Hepatocyte (in vitro differentiated cells): ENCODE measurements around the gene ARID5A.

Experiments used
- EZH2 ChIP-seq: fragments of 200-600 bp; sonication (generic); IDR thresholded peaks from 2 replicates; pipeline ENCODE4 v1.6.1; 2016; ENCODE audit warnings: antibody characterized with exemption, mild to moderate bottlenecking, borderline replicate concordance
- TF ChIP-seq, protein P1 (sequence below): fragments of 200-600 bp; sonication (generic); IDR thresholded peaks from 2 replicates; pipeline ENCODE4 v1.5.1; 2016; ENCODE audit warnings: antibody characterized with exemption, mild to moderate bottlenecking; ENCODE audit not compliant: poor library complexity

DNA sequence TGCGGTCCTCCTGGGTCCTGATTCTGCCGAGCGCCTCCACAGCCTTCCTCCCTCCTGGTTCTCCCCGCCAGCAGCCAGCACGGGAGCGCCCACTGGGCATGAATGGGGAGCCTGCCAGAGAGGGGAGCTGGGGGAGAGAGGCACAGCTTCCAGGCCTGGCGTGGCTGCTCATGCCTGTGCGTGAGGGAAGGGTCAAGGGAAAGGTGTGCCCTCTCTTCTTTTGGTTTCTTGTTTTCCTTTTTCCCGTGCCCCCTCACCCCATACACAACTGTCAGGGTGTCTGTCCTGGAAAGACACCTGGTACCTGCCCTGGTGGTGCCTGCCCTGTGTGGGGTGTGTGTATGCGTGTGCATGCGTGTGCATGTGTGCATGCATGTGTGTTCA, 26.7 kb upstream of the ARID5A start:
- TF ChIP-seq, protein P1, sequence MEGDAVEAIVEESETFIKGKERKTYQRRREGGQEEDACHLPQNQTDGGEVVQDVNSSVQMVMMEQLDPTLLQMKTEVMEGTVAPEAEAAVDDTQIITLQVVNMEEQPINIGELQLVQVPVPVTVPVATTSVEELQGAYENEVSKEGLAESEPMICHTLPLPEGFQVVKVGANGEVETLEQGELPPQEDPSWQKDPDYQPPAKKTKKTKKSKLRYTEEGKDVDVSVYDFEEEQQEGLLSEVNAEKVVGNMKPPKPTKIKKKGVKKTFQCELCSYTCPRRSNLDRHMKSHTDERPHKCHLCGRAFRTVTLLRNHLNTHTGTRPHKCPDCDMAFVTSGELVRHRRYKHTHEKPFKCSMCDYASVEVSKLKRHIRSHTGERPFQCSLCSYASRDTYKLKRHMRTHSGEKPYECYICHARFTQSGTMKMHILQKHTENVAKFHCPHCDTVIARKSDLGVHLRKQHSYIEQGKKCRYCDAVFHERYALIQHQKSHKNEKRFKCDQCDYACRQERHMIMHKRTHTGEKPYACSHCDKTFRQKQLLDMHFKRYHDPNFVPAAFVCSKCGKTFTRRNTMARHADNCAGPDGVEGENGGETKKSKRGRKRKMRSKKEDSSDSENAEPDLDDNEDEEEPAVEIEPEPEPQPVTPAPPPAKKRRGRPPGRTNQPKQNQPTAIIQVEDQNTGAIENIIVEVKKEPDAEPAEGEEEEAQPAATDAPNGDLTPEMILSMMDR, result no peak
- no peak for TF ChIP-seq EZH2
